ENCODE data around the gene LPIN1. TPM values are rescaled to one million over a fixed set of nuclear protein-coding genes. Genes with fewer than 3 reads are reported as not detected.

LPIN1 gene
- polyA plus RNA-seq, 1 experiment = 20.8 TPM

GRCh38 chr2:11743846-11744553, 2.4 kb upstream of the LPIN1 start:
- no peak for TF ChIP-seq CTCF (IDR thresholded peaks at IDR 0.05; ENCODE audit: insufficient read depth, low read depth, low read length)
- DNase-seq (ENCODE audit: low read depth) = peak; percentile 97

GRCh38 chr2:11744631-11745394, 1.6 kb upstream of the LPIN1 start:
- H3K27me3 ChIP-seq (ENCODE audit: control insufficient read depth, insufficient read depth, low read length) = no peaks in the 10 kb centered on the region
- no peak overlapping the region for H3K4me3 ChIP-seq (ENCODE audit: low read depth, low read length)
- ChIA-PET CTCF (interaction anchor here (0.5 to 3.1 kb wide), 18 partner anchors 12 to 1262 kb away, joined by 3 to 28 read pairs (median 5); no protein-coding TSS in a partner anchor), POLR2A (no interaction called here)
- no peaks in the 10 kb centered on the region for H3K36me3 ChIP-seq (ENCODE audit: control insufficient read depth, insufficient read depth, low read length)
- no peak for DNase-seq (ENCODE audit: low read depth)
- TF ChIP-seq CTCF (IDR thresholded peaks at IDR 0.05; ENCODE audit: insufficient read depth, low read depth, low read length) = peak; percentile 42

More at GRCh38 chr2:11743846-11744553, 2.4 kb upstream of the LPIN1 start:
- 0 out of 2 replicates have a peak overlapping the region, but pooled peaks have one; percentile 15 for H3K4me3 ChIP-seq (ENCODE audit: low read depth, low read length)
- ChIA-PET POLR2A (no interaction called here), CTCF (interaction anchor here (0.5 to 3.1 kb wide), 18 partner anchors 11 to 1263 kb away, joined by 3 to 28 read pairs (median 5); no protein-coding TSS in a partner anchor)
- no peaks in the 10 kb centered on the region for H3K36me3 ChIP-seq (ENCODE audit: control insufficient read depth, insufficient read depth, low read length)
- H3K27me3 ChIP-seq (ENCODE audit: control insufficient read depth, insufficient read depth, low read length) = no peaks in the 10 kb centered on the region

- no peaks in the 10 kb centered on the region for H3K27me3 ChIP-seq (ENCODE audit: control insufficient read depth, insufficient read depth, low read length)
- TF ChIP-seq CTCF (IDR thresholded peaks at IDR 0.05; ENCODE audit: insufficient read depth, low read depth, low read length) = no peak
- no peaks in the 10 kb centered on the region for H3K36me3 ChIP-seq (ENCODE audit: control insufficient read depth, insufficient read depth, low read length)
- H3K4me3 ChIP-seq (ENCODE audit: low read depth, low read length) = no peak overlapping the region
- POLR2A ChIA-PET = no interaction called here
- DNase-seq (ENCODE audit: low read depth) = no peak
- CTCF ChIA-PET = interaction anchor here (1.1 to 3.1 kb wide), 7 partner anchors 18 to 55 kb away, joined by 3 to 28 read pairs (median 4); no protein-coding TSS in a partner anchor
Measured at GRCh38 chr2:11745613-11746375, 638 bp upstream of the LPIN1 start.

GRCh38 chr2:11746807-11747459, 501 bp downstream of the LPIN1 start:
- ChIA-PET CTCF (interaction anchor here (0.6 to 2.4 kb wide), 10 partner anchors 30 to 271 kb away, joined by 3 to 10 read pairs (median 3); no protein-coding TSS in a partner anchor), POLR2A (interaction anchor here (0.6 kb wide), 3 partner anchors 59 to 975 kb away, joined by 4 to 9 read pairs (median 5); no protein-coding TSS in a partner anchor)
- no peaks in the 10 kb centered on the region for H3K36me3 ChIP-seq (ENCODE audit: control insufficient read depth, insufficient read depth, low read length)
- TF ChIP-seq CTCF (IDR thresholded peaks at IDR 0.05; ENCODE audit: insufficient read depth, low read depth, low read length) = 0 out of 2 replicates have a peak, but pooled peaks have one; percentile 5
- H3K27me3 ChIP-seq (ENCODE audit: control insufficient read depth, insufficient read depth, low read length) = no peaks in the 10 kb centered on the region
- DNase-seq (ENCODE audit: low read depth) = no peak
- H3K4me3 ChIP-seq (ENCODE audit: low read depth, low read length) = peak overlapping the region; percentile 82

Data from BJ (cell line).